Motor neuron (in vitro differentiated cells): ENCODE results near the gene ANXA11. TPM values are rescaled to one million over a fixed set of nuclear protein-coding genes. Genes with fewer than 3 reads are reported as not detected.
A peak's percentile ranks its signal among the peaks of the same experiment; 100 is the strongest.
"Not testable (repeated sequence)": the region's sequence is repeated elsewhere in the genome, so short reads cannot be mapped to it uniquely, and the experiment has no call there.

Experiments used
- ATAC-seq, 8 experiments: fragments of 200-7000 bp; cut with Tn5 transposase; replicated peaks in 6 of 8; 2 replicates each; pipeline ENCODE4 v1.8.0; 2021; ENCODE audit warnings: mild to moderate bottlenecking in 8 of 8, moderate library complexity in 8 of 8
- H3K27ac ChIP-seq, 2 donors: fragments of 250-450 bp; sonication (Bioruptor Pico); 2 replicates each; pipeline ENCODE4 v1.9.0; 2021; ENCODE audit warnings: antibody characterized with exemption in 2 of 2, mild to moderate bottlenecking in 2 of 2, moderate library complexity in 1 of 2
- H3K4me1 ChIP-seq, 2 donors: fragments of 250-450 bp; sonication (Bioruptor Pico); replicated peaks in 1 of 2; 2 replicates each; pipeline ENCODE4 v1.6.1; 2021; ENCODE audit warnings: antibody characterized with exemption in 2 of 2, mild to moderate bottlenecking in 2 of 2, moderate library complexity in 1 of 2
- H3K4me3 ChIP-seq, 5 donors: fragments of 250-450 bp; sonication (Bioruptor Pico); 2 replicates each; pipeline ENCODE4 v1.9.0; 2021; ENCODE audit warnings: antibody characterized with exemption in 5 of 5, mild to moderate bottlenecking in 5 of 5, moderate library complexity in 4 of 5
- WGBS, 10 experiments: fragments of 450-650 bp; shearing (Covaris generic); methylation state at CpG; one replicate each; pipeline ENCODE4 v1.0.0; 2022; 5-methylcytosine and 5-hydroxymethylcytosine counted together
- in situ Hi-C, 9 experiments: fragments of 400-800 bp; cut with MboI; loops; one replicate each; pipeline ENCODE4 v1.15.0; 2021; ENCODE audit warnings: low sequenced_read_pairs in 9 of 9, low pct_unique_long_range_greater_than_20kb in 2 of 9; ENCODE audit not compliant: unreplicated experiment in 9 of 9
- total RNA-seq, 8 experiments: library from RNA; unstranded; fragments of 300-600 nt; gene quantifications; 2 replicates each; pipeline versions ENCODE4 v1.2.3 to v1.2.4, GENCODE V29; 2022

ANXA11 gene
- total RNA-seq, 8 experiments from 2014 or later, result 4.9 to 197 (median 37.4) TPM

DNA sequence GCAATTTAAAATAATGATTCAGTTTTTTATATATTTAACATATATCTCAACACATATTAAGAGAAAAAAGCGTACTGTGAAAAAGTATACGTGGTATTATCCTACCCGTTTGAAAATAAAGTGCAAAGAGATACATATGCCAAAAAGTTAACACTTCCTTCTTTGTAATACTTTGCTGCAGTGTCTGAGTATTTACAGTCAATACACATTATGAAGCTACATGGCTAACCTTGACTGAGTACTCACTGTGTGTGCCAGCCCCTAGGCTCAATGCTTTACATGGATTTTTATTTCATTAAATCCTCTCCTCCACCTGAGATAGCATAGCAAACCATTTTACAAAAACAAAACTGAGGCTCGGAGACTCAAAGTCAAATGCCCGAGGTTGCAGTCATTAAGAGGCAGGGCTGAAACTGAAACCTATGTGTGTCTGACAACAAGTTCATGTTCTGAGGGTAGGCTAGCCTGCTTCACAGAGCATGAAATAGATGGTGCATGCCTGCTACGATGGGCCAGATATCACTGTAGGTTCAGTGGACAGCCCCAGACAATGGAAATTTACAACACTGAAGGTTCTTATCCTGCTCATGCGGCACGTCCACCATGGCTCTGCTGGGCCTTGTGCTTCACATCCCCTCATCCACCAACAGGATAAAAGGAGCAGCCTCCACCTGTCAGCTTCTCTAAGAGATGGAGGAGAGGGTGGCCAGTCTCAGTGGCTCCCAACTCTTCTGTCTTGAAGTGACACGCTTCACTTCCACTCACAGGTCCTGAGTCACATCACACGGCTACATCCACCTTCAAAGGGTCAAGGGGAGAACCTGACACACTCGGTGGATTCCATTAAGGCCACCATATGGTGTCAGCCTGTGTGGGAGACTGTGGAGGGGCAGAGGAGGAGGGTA, 29.2 kb upstream of the ANXA11 start:
- H3K4me1 ChIP-seq, H3K27ac ChIP-seq, H3K4me3 ChIP-seq, in situ Hi-C loops, ATAC-seq: not testable (repeated sequence)
- 17 to 80% (median 63%) methylated on average over 1 to 3 of the region's 11 CpGs; no CpG with 5 or more reads in 7 of the 10 experiments for WGBS, 10 experiments

DNA sequence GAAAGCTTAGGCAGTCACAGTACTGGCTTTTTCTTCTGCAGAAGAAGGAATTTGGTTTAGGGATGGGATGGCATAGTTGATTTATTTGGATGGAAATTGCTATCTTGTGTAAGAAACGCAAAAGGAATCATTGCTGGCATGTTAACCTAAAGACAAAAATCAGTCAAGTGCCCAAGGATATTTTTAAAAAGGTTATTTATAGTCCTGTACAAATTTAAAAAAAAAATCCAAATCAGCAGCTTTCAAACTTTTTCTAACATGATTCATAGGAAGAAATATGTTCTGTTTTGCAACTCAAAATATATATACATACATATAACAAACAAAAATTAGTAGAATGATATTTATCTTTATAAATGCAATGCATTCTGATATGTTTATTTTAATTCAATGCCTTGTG, 28.5 kb upstream of the ANXA11 start:
- 0 to 86% (median 50%) methylated on average over 1 of the region's 1 CpG; no CpG with 5 or more reads in 5 of the 10 experiments for WGBS, 10 experiments
- in situ Hi-C loops, H3K4me3 ChIP-seq, H3K4me1 ChIP-seq, ATAC-seq, H3K27ac ChIP-seq: not testable (repeated sequence)

DNA sequence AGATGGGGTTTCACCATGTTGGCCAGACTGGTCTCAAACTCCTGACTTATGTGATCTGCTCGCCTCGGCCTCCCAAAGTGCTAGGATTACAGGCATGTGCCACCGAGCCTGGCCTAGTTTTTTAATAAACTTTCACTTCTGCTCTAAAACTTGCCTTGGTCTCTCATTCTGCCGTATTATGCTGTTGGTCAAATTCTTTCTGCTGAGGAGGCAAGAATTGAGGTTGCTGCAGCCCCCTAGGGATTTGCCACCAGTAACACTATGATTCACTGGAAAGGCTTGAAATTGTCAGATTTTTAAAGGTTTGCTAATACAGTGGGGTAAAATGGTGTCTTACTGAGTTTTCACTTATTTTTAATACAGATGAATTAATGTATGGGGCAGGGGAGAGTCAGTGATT, 21.4 kb upstream of the ANXA11 start:
- H3K4me1 ChIP-seq, H3K27ac ChIP-seq, H3K4me3 ChIP-seq, ATAC-seq, in situ Hi-C loops: not testable (repeated sequence)
- 55 to 94% (median 85%) methylated on average over 1 to 4 of the region's 4 CpGs; no CpG with 5 or more reads in 6 of the 10 experiments for WGBS, 10 experiments

DNA sequence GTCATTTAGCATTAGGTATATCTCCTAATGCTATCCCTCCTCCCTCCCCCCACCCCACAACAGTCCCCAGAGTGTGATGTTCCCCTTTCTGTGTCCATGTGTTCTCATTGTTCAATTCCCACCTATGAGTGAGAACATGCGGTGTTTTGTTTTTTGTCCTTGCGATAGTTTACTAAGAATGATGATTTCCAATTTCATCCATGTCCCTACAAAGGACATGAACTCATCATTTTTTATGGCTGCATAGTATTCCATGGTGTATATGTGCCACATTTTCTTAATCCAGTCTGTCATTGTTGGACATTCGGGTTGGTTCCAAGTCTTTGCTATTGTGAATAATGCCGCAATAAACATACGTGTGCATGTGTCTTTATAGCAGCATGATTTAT, 17.7 kb upstream of the ANXA11 start:
- ATAC-seq, in situ Hi-C loops: not testable (repeated sequence)
- WGBS, 10 experiments, result no CpG with 5 or more reads among the region's 5 CpGs

DNA sequence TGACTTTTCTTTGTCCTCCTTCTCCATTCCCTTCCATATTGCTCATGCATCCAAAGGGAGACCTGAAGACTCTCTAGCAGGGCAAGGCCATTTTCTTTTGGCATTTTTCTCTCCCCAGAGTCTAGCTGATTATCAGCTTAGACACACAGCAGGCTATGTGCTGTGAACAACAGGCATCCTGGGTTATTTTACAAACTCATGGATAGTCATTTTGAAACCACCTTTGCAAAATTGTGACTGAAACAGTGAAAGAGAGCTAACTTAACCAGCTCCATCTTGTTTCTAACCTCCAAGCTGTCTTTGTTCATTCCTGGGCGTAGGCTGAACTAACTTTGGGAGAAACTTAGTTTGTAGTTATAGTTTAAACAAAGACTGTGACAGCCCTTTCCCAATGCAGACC, 13.5 kb upstream of the ANXA11 start:
- H3K27ac ChIP-seq, H3K4me3 ChIP-seq, ATAC-seq, H3K4me1 ChIP-seq: not testable (repeated sequence)
- in situ Hi-C loops, result loop anchor here in 1 of 9 experiments (10.0 kb wide), 1 partner anchor 74 kb away; no protein-coding TSS in a partner anchor
- no CpG with 5 or more reads among the region's 1 CpG for WGBS, 10 experiments

More for the DNA sequence above, 17.7 kb upstream of the ANXA11 start:
- H3K4me3 ChIP-seq, H3K4me1 ChIP-seq, H3K27ac ChIP-seq: not testable (repeated sequence)

DNA sequence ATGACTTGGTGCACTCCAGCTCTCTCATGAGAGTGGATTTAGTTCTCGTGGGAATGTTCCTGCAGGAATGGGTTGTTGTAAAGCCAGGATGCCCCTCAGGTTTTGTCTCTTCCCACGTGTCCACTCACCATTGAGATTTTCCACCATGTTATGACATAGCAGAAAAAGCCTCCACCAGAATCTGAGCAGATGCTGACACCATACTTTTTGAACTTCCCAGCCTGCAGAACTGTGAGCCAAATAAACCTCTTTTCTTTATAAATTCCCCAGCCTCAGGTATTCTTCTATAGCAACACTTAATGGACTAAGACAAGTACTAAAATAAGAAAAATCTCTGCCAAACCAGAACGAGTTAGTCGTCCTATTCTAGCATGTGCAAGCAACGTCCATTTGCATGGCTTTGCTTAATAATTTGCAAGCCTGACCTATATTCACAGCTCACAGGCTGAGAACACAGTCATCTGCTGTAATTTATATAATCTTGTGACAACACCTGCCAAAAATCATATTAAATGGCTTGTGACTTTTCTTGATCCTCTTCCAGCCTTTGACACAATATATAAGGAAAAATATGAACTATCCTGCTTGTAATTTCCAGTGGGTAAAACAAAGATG, 9.1 kb upstream of the ANXA11 start:
- H3K4me3 ChIP-seq, H3K27ac ChIP-seq, H3K4me1 ChIP-seq: not testable (repeated sequence)
- 20 to 80% (median 59%) methylated on average over 1 to 5 of the region's 5 CpGs; no CpG with 5 or more reads in 4 of the 10 experiments for WGBS, 10 experiments
- peak in 1 of 8 experiments; percentile 71 for ATAC-seq
- in situ Hi-C loops, result loop anchor here in 1 of 9 experiments (10.0 kb wide), 1 partner anchor 70 kb away; no protein-coding TSS in a partner anchor

DNA sequence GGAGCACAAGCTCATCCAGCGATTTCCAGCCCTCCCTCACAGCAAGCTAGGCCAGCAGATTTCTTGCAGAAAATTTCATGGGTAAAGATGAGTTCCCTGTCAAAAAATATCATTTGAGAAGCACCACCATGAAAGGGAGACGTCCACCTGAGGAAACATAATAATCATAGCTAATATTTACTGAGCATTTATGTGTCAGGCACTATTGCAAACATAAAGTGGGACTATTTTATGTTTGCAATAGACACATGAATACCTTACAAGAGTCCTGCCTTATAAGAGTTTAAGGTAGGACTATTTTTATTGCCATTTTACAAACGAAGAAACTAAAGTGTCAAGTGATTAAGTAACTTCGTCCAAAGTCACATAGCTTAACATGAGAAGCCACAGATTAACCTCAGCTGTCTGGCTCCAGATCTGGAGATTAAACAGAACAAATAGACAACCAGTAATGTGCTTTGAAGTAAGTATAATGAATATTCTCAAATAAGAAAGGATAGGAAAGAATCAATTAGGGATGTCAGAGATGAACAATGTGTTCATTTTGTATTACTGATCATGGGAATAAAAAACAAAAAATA, 7.3 kb upstream of the ANXA11 start:
- in situ Hi-C loops, result loop anchor here in 1 of 9 experiments (10.0 kb wide), 1 partner anchor 68 kb away; no protein-coding TSS in a partner anchor
- H3K27ac ChIP-seq, H3K4me3 ChIP-seq, H3K4me1 ChIP-seq, ATAC-seq: not testable (repeated sequence)
- WGBS, 10 experiments, result 7 to 80% (median 50%) methylated on average over 2 to 3 of the region's 4 CpGs; no CpG with 5 or more reads in 1 of the 10 experiments

DNA sequence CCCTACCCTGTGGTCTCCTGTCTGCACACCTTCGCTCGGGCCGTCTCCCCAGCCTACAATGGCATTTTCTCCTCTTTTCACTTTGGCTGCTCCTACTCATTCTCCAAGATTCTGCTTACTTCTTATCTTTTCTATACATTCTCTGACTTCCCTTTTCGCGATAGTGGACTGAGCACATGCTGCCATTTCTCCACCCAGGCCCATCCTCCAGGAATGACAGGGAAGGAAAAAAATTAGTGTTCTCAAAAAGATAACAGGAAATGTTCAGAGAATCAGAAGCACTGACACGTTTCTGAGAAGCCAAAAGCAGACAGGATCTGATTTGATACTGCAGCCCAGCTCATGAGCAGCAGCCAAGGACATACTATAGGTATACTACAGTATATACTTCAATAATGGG, 6.4 kb upstream of the ANXA11 start:
- Histone ChIP-seq H3K4me3 (no peak overlapping the region), H3K4me1 (no peaks in the 10 kb centered on the region), H3K27ac (no peak overlapping the region)
- WGBS, 10 experiments, result 60 to 100% (median 94%) methylated on average over 1 to 6 of the region's 6 CpGs; no CpG with 5 or more reads in 2 of the 10 experiments
- in situ Hi-C loops, result loop anchor here in 1 of 9 experiments (10.0 kb wide), 1 partner anchor 67 kb away; no protein-coding TSS in a partner anchor
- no peak for ATAC-seq

DNA sequence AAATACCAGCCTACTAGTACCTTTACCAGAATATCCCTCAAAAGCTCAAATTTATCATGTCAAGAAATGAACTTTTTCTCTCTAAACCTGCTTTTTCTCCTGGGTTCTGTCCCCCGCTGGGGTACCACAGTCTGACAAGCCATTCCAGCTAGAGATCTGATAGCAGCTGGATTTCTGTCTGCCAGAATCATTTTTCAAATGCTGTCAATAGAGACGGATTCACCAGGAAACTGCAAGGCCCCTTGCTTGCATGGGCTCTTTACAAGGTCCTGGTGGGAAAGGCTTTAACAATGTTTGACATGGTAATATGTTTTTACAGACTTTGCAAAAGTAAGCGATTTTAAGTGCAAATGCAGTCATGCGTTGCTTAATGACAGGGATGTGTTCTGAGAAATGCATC, 4.9 kb upstream of the ANXA11 start:
- ATAC-seq, result no peak
- no peak overlapping the region for H3K27ac ChIP-seq
- H3K4me1 ChIP-seq, result peaks cover 0 to 4% of the 10 kb centered on the region in 2 donors
- H3K4me3 ChIP-seq, result no peak overlapping the region
- WGBS, 10 experiments, result 33 to 100% (median 56%) methylated on average over 1 to 4 of the region's 4 CpGs
- in situ Hi-C loops, result loop anchor here in 1 of 9 experiments (10.0 kb wide), 1 partner anchor 65 kb away; no protein-coding TSS in a partner anchor

DNA sequence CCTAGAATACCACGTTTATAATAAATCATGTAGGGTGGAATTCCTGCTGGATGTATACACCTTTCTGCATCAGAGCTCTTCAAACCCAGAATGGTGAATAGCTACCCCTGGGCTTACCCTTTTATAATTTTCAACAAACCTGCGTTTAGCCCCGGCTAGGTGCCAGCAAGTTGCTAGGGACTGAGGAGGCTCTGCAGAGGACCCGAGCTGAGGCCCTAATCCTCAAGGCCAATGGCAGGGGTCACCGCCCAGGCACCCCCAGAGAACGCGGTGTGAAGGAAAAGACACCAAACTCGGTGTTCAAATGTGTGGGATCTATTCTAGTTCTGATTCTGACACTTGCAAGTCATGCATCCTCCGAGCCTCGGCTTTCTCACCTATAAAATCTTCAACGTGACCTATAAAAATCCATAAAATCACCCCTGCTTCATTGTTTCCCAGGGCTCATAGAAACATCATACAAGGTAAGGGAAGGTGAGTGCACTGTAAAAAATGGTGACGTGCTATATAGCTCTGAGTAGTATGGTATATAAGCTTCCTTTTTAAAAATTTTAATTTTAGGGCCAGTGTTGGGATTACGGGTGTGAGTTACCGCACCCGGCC, 2.5 kb upstream of the ANXA11 start:
- no peak for ATAC-seq
- H3K27ac ChIP-seq, result no peak overlapping the region
- in situ Hi-C loops, result no loop called here
- no peak overlapping the region for H3K4me3 ChIP-seq
- 65 to 96% (median 89%) methylated on average over 3 to 9 of the region's 15 CpGs for WGBS, 10 experiments
- peaks cover 8% of the 10 kb centered on the region in 2 donors for H3K4me1 ChIP-seq

DNA sequence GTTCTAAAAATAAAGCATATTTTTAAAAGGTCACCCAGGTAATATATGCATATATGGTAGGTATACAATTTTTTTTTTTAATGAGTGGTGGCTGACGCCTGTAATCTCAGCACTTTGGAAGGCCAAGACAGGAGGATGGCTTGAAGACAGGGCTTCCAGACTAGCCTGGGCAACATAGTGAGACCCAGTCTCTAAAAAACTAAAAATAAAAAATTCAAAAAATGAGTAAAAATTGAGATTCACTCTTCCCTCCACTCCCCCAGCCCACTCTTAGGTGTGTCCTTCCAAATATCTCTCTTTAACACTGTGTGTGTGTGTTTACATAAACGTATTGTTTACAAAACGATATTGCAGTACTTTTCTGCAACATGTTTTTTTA, 929 bp upstream of the ANXA11 start:
- WGBS, 10 experiments, result 73 to 100% (median 92%) methylated on average over 1 to 3 of the region's 3 CpGs; no CpG with 5 or more reads in 1 of the 10 experiments
- H3K4me3 ChIP-seq, result no peak overlapping the region
- no peak overlapping the region for H3K27ac ChIP-seq
- in situ Hi-C loops, result no loop called here
- H3K4me1 ChIP-seq, result peaks cover 8% of the 10 kb centered on the region in 2 donors
- no peak for ATAC-seq

DNA sequence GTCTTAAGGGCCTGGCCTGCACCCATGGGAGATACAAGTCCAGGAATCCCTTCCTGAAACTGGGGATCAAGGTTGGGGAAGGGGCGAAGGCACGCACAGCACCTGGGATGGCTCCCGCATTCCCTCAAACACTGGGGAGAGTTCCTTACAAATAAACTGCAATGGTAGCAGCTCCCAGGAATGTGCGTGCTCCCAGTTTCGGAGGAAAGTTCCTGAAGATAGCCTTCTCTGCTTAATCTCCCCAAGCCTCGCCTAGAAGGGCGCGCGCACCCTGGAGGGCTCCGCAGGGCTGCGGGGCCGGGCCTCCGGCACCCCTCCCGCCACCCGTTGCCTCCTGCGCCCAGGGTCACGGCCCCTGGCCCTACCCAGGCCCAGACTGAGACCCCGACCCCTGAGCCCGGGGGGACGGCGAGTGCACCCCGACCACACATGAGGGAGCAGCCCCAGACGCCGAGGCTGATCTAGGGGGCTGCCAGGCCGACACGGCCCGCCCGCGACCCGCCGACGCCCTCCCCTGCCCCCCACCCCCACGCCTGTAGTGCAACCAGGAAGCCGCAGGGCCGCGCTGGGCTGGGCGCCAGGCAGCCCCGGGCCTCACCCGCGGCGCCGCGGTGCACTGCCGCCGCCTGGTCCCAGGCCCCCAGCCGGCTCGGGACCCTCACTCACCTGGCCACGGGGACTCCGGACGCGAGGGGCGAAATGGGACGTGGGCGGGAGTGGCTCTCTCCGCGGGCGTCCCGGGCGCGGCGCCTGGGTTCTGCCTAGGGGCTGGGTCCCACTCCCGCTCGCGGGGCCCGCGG, 460 bp downstream of the ANXA11 start:
- peak overlapping the region; percentile 32 to 90 (median 52) for H3K4me3 ChIP-seq
- peak; percentile 2 to 62 (median 46) for ATAC-seq
- in situ Hi-C loops, result no loop called here
- 0 to 45% (median 33%) methylated on average over 1 to 4 of the region's 66 CpGs; no CpG with 5 or more reads in 7 of the 10 experiments for WGBS, 10 experiments
- peaks cover 8% of the 10 kb centered on the region in 2 donors for H3K4me1 ChIP-seq
- H3K27ac ChIP-seq, result no peak overlapping the region
